RKO (cell line): ENCODE data around the gene CANT1.

ENCODE experiments used
- DNase-seq: peaks from one replicate; pipeline ENCODE4 v3.0.0-alpha.2; 2016; ENCODE audit warnings: low spot score

The CANT1 gene

DNA sequence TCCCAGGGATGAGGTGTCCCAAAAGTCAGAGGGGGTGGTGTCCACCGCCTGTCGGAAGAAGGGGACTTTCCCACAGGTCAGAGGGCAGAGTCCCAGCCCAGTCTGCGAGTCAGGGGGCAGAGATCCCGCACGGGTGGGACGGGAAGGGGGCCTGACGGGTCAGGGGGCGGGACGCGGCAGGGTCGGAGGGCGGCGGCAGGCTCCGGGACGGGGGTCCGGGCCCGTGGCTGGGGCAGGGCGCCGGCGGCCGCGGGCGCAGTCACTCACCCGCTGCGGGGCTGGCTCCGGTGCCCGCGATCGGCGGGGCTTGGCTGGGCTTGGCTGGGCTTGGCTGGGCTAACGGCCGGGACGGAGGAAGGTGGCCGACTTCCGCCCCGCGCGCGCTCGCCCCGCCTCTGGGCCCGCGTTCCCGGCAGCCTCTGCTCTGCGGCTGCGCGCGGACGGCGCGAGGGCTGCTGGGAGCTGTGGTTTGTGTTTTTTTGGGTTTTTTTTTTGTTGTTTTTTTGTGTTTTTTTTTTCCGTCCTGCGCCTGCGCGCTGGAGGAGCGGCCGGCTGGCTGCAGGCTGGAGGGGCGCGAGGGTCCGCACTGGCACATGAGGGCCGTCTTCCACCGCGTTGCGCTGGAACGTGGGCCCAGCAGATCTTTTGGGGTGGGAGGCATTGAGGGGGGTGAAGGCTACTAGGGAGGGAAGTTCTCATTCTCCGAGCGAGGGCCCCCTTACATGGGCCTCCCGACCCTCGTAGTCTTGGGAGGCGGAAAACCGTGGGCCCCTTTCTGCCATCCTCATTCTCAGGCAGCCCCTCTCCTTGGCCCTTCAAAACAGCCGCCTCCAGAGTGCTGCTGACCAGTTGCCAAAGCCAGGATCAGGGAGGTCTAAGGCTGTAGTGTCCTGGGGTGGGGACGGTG lies at the start of gene CANT1:
Gene CANT1 (minus strand): TSS at position 368 of the 907 bp plus-strand sequence. CDS start 12,142 bp downstream, outside the sequence.
- DNase-seq = peak; percentile 87

DNA sequence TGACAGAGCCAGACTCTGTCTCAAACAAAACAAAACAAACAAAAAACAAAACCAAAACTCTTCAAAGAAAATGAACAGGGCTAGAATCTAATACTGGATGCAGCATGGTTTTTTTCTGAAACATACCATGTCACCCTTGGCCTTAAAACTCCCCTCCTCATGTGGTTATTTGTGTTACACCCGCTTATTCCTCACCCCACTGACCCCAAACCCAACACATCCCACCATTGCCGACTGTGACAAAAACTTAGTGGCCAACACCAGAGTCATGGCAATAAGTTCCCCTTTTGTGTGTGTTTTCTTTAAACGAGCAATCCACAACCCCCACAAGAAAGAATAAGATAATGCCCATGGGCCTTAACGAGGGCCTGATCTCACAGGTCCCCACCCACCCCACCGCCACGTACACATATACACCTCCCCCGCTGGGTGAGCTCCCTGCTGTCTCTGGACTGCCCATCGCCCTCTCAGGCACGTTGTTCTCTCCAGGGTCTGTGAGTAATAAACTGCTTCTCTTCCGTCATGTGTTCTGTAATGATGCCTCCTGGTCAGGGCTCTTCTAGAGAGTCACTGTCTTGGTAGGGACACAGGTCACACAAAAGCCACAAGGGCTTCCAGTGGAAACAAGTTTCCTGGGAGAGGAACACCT lies 48.3 kb upstream of the CANT1 start:
- DNase-seq = no peak

DNA sequence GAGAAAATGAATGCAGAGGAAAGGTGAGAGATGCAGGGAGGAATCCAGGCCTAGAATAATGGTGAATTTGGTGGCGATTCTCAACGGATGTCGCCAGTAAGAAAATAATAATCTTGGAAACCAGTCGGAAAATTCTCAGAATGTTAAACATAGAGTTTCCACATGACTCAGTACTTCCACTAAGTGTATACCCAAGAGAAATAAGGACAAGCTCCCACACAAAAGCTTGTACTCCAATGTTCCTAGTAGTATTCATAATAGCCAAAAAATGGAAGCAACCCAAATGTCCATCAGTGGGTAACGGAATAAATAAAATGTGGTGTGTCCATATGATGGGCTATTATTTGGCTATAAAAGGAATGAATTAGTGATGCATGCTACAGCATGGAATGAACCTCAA lies 45.6 kb upstream of the CANT1 start:
- no peak for DNase-seq

DNA sequence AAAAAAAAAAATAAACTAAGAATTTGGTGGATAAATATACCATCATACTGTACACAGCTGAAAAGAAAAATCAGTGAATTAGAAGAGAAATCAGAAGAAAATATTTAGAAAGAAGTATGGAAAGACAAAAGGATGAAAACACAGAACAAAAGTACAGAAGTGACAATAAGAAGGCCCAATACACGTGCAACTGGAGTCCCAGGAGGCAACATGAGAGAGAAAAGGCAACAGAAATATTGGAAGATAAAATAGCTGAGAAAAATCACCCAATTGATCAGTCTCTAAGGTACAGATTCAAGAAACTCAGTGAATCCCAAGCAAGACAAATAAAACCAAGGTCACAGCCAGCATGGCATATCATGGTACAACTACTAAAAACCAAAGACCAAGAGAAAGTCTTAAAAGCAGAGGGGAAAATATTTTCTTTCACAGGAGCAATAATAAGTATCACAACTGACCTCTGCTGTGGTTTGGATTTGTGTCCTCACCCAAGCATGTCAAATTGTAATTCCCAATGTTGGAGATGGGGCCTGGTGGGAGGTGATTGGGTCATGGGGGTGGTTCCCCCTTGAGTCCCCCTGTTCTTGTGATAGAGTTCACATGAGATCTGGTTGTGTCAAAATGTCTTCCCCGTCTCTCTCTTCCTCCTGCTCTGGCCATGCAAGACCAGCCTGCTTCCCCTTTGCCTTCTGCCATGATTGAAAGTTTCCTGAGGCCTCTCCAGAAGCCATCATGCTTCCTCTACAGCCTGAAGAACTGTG lies 44.8 kb upstream of the CANT1 start:
- no peak for DNase-seq

DNA sequence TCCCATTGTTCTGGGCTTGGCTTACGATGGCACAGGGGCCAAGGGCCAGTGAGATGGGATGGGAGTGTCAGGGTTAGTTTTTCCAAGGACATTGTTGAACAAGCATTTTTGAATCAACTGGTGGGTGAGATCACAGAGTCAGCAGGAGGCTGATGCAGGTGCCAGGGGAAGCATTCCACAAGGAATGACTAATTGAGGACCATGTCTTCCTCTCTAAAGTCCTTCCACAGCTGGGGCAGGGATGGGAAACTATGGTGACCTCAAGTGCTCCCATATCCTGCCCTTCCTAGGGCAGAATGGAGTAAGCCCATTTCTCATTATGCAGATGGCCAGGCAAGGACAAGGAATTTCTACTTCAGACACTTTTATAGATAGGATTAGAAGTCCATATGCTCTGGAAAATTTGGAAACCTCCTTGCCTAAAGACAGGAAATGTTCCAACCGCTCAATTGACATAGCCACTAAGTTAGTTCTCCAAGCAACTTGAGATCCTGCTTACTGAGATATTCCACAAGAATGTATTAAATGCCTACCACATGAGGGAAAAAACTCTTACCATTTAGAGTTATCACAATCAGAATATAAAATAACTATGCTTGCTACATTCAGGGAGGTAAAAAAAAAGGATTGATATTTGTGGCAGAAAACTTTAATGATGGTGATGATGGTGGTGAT lies 43.8 kb upstream of the CANT1 start:
- DNase-seq = no peak

DNA sequence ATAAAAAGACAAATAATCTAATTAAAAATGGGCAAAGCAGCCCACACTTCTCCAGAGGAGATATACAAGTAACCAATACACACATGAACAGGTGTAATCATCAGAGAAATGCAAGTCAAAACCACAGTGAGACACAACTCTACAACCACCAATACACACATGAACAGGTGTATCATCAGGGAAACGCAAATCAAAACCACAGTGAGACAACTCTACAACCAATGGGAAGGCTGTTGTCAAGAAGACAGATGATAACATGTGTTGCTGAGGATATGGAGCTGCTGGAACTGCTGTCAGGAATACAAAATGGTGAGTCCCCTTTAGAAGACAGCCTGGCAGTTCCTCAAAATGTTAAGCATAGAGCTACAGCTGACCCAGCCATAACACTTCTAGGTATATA lies 42.6 kb upstream of the CANT1 start:
- DNase-seq = no peak

DNA sequence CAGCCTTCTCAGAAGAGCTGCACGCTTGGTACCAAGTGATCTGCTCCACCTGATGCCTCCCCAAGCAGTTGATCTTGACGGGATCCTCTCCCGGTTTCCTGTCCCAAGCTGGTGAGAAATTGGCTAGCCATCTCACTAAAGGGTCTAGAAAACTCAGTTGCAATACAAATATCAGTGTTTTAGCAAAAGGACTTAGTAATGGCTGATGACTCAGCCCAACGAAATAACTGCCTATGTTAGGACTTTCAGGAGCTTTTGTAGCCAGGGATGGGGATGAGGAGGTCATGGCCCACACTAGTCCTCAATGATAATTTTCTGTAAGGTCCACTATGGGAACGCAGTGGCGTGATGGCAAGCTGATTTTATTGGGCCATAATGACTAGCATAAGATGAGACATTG lies 41.7 kb upstream of the CANT1 start:
- no peak for DNase-seq

DNA sequence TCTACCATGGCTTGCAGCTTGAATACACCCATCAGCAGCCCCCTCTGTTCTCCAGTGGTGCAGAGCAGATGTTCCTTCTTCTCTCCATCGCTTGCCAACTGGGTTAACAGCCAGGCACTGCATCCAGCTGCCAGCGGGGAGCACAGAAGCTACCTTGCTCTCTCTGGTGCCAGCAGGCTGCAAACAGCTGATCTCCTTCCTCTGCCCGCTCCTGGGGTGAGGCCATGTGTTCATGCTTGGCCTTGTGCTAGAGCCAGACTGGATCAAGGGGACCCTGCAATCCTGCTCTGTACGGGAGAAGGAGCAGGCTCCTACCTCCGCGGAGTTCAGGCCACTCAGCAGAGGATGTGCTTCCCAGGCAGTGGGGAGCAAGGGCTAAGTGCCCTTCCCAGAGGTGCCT lies 41.0 kb upstream of the CANT1 start:
- DNase-seq = no peak

DNA sequence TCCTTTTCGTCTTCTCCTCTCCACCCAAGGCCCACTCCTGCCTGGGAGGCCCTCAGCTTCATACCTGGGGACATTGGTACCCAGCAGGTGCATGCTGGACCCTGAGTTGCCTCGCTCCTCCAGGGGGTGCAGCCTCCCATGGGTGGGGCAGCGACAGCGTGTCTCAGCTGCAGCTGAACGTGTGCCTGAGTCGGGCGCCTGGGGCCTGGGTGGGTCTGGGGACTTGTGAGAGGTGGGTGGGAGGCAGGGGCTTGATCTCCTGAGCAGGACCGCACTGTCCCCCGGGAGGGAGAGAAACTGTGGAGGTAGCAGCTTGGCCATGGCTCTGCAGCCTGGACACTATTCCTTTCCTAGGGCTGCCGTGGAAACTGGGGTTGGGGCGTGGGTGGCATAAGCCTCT lies 40.3 kb upstream of the CANT1 start:
- no peak for DNase-seq

DNA sequence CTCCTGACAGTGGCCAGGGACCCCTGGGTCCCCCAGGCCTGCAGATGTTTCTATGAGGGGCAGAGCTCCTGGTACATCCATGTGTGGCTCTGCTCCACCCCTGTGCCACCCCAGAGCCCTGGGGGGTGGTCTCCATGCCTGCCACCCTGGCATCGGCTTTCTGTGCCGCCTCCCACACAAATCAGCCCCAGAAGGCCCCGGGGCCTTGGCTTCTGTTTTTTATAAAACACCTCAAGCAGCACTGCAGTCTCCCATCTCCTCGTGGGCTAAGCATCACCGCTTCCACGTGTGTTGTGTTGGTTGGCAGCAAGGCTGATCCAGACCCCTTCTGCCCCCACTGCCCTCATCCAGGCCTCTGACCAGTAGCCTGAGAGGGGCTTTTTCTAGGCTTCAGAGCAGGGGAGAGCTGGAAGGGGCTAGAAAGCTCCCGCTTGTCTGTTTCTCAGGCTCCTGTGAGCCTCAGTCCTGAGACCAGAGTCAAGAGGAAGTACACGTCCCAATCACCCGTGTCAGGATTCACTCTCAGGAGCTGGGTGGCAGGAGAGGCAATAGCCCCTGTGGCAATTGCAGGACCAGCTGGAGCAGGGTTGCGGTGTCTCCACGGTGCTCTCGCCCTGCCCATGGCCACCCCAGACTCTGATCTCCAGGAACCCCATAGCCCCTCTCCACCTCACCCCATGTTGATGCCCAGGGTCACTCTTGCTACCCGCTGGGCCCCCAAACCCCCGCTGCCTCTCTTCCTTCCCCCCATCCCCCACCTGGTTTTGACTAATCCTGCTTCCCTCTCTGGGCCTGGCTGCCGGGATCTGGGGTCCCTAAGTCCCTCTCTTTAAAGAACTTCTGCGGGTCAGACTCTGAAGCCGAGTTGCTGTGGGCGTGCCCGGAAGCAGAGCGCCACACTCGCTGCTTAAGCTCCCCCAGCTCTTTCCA lies 39.5 kb upstream of the CANT1 start:
- DNase-seq = no peak

DNA sequence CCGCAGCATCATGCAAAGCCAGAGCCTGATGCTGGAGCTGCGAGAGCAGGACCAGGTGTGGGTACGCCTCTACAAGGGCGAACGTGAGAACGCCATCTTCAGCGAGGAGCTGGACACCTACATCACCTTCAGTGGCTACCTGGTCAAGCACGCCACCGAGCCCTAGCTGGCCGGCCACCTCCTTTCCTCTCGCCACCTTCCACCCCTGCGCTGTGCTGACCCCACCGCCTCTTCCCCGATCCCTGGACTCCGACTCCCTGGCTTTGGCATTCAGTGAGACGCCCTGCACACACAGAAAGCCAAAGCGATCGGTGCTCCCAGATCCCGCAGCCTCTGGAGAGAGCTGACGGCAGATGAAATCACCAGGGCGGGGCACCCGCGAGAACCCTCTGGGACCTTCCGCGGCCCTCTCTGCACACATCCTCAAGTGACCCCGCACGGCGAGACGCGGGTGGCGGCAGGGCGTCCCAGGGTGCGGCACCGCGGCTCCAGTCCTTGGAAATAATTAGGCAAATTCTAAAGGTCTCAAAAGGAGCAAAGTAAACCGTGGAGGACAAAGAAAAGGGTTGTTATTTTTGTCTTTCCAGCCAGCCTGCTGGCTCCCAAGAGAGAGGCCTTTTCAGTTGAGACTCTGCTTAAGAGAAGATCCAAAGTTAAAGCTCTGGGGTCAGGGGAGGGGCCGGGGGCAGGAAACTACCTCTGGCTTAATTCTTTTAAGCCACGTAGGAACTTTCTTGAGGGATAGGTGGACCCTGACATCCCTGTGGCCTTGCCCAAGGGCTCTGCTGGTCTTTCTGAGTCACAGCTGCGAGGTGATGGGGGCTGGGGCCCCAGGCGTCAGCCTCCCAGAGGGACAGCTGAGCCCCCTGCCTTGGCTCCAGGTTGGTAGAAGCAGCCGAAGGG lies 38.6 kb upstream of the CANT1 start:
- DNase-seq = no peak

DNA sequence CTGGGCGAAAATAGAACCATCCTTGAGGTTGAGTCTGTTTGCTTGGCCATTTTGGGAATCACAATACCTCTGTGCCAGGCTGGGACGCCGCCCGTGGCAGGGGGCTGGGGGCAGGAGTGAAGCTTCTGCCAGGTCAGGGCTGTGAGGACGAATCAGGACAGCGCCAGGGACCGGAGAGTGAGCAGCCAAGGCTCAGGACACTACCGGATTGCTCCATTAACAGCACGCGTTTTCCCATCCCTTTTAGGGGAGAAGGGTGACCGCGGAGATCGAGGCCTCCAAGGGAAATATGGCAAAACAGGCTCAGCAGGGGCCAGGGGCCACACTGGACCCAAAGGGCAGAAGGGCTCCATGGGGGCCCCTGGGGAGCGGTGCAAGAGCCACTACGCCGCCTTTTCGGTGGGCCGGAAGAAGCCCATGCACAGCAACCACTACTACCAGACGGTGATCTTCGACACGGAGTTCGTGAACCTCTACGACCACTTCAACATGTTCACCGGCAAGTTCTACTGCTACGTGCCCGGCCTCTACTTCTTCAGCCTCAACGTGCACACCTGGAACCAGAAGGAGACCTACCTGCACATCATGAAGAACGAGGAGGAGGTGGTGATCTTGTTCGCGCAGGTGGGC lies 37.8 kb upstream of the CANT1 start:
- no peak for DNase-seq

DNA sequence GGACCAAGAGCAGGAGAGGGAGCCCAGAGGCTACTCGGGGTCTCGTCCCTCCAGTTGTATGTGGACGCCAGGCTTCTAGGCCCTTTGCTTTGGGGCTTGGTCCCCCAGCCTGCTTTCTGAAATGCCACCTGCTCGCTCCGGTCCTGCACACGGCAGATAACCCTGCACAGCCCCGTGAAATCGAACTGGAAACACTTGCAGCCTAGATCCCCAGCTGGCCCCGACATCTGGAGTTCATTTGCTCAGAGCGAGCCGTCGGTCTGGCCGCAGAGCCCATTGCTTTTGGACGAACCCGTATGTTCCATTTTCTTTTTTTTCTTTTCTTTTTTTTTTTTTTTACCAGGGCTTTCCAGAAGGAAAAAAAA lies 37.3 kb upstream of the CANT1 start:
- no peak for DNase-seq

DNA sequence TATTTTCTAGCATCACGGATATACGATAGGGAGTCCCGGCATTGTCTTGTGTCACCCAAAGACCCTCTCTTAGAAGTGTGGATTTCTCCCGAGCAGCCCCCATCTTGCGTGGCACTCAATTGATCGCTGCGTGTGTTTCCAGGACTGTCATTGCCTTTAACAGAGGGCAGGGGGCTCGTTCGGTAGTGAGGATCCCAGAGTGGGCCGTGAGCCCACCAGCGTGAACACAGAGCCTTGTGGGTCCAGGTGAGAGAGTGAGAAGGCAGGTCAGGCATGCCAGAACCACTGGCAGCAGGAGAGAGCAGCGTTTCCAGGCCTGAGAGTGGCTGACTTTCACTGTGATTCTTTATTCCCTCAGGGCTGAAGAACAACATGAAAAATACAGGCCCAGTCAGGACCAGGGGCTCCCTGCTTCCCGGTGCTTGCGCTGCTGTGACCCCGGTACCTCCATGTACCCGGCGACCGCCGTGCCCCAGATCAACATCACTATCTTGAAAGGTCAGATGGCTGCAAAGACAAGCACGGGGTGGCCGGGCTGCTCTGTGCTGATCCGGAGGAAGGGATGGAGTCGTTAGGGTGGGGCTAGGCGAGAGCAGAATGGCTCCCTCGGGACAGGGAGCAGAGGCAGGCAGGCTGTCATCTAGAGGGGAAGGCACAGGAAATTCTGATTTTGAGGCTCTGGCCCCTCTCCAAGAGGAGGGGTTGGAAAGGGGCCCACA lies 36.8 kb upstream of the CANT1 start:
- DNase-seq = no peak

DNA sequence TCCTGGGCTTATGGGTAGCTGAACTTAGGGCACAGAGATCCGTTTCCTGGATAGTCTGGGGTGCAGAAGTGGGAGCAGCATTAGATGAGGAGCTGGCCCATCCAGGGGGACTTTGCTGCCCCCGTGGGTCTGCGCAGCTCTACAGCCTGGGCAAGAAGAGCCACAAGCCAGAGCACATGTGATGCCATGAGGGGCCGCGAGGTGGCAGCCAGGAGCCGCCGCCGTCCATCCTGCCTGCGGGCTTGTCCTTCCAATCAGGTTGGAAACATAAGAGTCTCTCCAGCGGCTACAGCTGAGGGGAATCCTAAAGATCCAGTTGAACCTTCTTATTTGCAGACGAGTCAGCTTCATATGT lies 36.3 kb upstream of the CANT1 start:
- peak; percentile 56 for DNase-seq

DNA sequence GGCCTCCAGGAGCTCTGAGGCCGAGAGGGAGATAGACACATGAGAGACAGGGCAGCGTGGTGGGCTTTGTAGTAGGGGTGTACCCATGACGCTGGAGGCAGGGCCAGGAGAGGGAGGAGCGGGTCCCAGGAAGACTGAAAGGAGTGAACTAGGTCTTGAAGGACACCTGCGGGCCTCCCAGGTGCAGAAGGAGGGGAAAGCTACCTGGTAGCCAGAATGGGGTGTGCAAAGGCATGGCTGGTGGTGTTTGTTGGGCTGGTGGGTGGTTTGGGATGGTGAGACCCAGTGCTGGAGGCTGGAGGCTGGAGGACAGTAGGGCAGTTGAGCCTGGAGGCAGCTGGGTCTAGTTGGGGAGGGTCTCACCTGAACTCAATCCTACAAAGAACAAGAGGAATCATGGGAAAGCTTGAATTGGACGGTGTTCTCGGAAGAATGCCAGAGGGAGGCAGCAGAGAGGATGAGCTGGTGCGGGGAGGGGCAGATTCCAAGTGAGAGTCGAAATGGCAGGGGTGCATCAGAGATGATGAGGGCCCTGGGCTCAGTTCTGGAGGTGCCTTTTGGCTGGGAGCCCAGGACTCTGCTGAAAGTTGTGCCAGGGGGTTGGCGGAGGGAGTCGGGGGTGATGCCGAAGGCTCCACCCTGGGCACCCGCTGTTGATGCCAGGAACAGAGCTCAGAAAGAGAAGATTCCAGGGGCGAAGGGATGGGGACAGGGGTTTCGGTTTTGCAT lies 35.6 kb upstream of the CANT1 start:
- DNase-seq = no peak

DNA sequence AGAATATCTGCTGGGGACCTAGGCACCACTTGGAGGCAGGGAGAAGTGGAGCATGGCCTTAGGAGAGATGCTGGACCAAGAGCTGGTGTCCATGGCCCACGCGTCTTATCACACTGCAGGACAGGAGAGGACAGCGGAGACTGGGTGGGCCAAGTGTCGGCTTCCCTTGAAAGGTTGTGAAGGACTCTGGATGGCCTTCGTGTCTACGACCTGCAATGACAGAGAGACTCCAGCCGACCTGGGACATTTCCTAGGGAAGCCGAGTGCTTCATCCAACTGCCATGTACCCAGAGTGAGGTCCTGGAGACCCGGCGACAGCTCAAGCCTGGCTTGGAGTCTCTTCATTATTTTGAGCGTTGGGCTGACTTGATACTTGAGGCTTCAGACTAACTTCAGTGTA lies 34.9 kb upstream of the CANT1 start:
- no peak for DNase-seq

DNA sequence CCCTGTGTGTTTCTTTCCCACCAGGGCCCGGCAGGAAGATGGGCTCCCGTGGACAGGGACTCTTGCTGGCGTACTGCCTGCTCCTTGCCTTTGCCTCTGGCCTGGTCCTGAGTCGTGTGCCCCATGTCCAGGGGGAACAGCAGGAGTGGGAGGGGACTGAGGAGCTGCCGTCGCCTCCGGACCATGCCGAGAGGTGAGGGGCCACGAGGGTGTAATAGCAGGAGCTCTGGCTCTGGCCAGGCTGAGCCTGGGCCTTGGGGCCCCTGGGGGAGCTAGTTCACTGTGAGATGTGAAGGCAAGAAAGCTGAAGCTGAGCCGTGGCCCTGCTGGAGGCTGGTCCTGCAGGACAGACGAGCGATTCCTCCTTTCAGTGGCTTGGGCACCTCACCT lies 34.4 kb upstream of the CANT1 start:
- DNase-seq = no peak
